Cerebellar nuclear complex (tissue), 1 donor: ENCODE measurements around the gene ARRDC1.

ENCODE experiments used
- DNase-seq, 2 experiments: peaks; one replicate each; lab custom pipeline; 2025; lab: John Stamatoyannopoulos, UW

Gene ARRDC1

DNA sequence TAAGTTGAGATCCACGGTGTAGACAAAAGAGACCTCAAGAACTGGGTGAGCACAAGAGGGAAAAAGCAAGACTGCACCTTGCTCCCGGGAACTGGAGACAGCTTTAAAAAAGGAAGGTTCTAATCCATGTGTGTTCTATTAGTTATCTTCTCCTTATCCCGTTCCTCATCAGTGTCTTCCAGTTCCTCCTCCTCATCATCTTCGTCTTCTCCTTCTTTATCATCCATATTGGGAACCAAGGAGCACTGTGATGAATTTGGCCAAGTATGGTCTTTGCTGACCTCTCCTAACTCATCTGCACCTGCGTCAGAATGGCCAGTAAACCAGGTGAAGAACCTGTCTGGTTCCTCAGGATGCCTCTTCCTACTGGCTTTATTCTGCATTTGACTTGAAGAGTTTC lies 35.4 kb downstream of the ARRDC1 start:
- DNase-seq, result no peak

DNA sequence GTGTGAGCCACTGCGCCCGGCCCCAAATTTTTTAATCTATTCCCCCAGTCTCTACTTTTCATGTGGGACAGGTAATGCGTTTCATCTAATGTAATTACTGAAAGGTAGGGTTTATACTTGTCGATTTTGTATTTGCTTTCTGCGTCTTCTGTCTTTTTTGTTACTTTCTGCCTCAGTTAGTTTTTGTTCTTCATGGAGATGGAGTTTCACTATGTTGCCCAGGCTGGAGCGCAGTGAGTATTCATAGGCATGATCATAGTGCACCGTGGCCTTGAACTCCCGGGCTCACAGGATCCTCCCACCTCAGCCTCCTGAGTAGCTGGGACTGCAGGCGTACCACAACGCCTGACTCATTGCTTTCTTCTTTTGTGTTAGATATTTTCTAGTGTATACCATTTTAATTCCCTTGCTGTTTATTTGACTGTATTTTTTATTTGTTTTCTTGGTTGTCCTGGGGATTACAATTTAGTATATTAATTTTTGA lies 36.7 kb downstream of the ARRDC1 start:
- DNase-seq, result no peak

GRCh38 chr9:137642892-137643291 lies 37.4 kb downstream of the ARRDC1 start:
- DNase-seq, result no peak

DNA sequence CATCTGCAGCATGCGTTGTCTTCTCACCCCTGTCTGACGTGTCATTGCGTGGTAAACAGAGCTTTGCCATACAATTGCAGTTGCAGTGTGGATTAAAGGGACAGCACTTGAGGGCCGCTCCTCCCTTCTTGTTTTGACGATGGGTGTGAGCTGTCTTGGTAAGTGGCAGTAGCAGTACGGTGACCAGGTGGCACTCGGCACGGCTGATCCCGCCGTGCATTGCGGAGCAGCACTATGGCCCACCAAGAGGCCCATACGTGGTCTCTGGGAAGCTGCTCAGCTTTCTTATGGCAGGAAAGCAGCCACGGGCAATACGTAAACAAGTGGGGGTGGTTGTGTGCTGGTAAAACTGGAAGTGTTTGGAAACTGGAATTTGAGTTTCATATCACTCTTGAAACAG lies 38.4 kb downstream of the ARRDC1 start:
- no peak for DNase-seq

GRCh38 chr9:137645211-137645610 lies 39.7 kb downstream of the ARRDC1 start:
- DNase-seq, result no peak

DNA sequence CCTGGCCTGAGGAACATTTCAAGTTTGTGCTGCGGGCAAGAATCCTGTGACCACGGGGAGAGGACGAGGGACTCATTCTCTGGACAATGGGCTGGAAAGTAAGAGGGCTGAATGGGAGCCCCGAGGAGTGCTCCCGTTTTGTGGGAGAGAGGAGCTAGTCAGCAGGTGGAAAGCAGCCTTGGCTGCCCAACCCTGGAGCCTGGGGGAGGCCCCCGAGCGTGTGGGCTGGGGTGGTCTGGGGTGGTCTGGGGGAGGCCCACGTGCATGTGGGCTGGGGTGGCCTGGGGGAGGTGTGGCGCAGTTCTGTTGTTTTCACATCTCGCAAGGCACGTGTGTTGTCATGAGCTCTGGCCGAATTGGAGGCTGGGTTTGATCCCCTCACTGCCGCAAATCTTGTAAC lies 40.9 kb downstream of the ARRDC1 start:
- DNase-seq, result no peak

DNA sequence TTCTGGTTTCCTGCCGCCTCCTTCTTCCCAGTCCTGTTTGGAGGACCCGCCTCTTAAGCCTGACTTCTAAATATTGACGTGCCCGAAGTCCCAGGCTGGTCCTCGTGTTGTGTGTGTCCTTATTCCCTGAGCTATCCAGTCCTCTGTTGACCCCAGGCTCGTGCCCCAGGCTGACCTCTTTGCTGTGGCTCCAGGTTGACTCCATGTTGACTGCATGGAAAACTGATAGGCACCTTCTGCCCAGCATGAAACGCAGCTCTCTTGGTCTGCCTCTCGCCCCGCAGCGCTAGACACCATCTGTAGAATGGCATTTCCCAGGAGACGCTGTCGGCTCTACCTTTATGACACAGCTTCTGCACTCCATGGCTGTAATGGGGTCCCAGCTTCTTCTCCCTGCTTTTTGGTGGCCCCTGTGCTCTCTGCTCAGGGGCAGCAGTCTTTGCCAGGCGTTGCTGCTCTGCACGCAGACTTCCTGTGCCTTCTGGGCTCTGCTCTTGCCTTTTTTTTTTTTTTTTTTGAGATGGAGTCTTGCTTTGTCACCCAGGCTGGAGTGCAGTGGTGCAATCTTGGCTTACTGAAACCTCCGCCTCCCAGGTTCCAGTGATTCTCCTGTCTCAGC lies 41.7 kb downstream of the ARRDC1 start:
- DNase-seq, result no peak

DNA sequence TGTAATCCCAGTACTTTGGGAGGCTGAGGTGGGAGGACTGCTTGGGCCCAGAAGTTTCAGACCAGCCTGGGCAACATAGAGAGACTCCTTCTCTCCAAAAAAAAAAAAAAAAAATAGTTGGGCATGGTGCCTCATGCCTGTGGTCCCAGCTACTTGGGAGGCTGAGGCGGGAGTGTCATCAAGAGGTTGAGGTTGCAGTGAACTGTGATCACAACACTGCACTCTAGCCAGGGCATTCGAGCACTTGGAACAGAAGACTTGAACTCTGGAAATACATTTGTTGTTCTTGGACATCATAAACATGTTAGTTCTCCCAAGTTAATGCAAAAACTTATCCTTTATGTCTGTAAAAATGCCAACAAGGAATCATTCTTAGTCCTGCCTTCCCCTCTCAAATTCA lies 42.9 kb downstream of the ARRDC1 start:
- no peak for DNase-seq

DNA sequence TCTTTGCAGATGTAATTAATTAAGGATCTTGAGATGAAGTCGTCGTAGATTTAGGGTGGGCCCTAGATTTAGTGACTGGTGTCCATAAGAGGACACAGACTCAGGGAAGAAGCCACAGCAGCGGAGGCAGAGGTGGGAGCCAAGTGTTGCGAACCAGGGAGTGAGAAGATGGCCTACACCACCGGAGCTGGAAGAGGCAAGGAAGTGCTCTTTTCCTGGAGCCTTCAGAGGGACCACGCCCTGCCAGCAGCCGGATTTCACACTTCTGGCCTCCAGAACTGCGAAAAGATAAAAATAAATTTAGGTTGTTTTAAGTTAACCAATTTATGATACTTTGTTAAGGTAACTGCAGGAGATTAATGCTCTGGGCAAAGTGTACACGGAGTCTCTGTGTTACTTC lies 44.1 kb downstream of the ARRDC1 start:
- no peak for DNase-seq

DNA sequence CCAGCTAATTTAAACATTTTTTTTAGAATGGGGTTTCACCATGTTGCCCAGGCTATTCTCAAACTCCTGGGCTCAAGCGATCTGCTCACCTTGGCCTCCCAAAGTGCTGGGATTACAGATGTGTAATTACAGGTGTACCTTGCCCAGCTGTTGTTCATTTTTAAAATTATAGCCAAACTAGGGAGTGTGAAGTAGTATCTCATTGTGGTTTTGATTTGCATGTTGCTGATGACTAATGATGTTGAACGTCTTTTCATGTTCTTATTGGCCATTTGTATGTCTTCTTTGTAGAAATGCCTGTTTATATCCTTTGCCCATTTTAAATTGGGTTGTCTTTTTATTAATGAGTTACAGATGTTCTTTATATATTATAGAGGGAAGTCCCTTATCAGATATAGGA lies 44.8 kb downstream of the ARRDC1 start:
- no peak for DNase-seq

GRCh38 chr9:137650779-137651178 lies 45.3 kb downstream of the ARRDC1 start:
- DNase-seq, result no peak

DNA sequence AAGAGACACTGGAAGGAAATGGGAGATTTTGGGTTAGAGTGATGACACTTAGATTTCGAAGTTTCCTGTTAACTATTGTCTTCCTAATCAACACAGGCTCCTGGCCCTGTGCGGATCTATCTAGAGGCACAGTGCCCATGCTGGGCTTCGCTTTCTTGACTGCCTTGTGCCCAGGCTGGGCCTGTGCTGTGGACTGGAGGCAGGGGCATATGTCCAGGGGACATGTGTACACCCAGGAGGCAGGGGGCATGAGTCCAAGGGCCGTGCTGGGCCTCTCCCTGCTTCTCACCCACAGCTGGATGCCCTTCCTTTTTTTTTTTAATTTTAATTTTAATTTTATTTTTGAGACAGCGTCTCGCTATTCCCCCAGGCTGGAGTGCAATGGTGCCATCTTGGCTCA lies 50.9 kb downstream of the ARRDC1 start:
- DNase-seq, result no peak

DNA sequence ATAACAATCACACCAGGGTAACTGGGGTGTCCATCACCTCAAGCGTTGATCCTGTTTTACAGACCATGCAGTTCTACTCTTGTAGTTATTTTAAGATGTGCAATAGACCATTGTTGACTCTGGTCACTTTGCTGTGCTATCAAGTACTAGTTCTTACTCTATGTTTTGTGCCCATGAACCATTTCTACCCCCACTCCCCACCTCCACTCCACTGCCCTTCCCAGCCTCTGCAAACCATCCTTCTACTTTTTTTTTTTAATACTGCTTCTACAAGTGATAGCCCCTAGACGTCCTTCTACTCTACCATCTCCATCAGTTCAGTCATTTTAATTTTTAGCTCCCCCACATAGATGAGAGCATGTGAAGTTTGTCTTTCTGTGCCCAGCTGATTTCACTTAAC lies 52.1 kb downstream of the ARRDC1 start:
- DNase-seq, result no peak

DNA sequence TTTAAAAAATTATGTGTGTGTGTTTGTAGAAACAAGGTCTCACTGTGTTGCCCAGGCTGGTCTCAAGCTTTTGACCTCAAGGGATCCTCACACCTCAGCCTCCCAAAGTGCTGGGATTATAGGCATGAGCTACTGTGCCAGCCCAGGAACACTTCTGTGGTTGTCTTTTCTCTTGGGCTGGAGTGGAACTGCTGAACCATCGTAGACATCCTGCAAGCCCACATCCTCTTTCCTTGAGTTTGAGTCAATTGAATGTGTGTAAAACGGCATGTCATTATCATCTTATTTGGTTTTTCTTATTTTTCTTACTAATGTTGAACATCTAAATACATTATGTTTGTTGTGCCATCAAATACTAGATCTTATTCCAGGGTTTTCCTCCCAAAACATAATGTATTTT lies 53.3 kb downstream of the ARRDC1 start:
- no peak for DNase-seq

GRCh38 chr9:137660144-137660543 lies 54.7 kb downstream of the ARRDC1 start:
- no peak for DNase-seq

GRCh38 chr9:137663584-137663983 lies 58.1 kb downstream of the ARRDC1 start:
- no peak for DNase-seq

DNA sequence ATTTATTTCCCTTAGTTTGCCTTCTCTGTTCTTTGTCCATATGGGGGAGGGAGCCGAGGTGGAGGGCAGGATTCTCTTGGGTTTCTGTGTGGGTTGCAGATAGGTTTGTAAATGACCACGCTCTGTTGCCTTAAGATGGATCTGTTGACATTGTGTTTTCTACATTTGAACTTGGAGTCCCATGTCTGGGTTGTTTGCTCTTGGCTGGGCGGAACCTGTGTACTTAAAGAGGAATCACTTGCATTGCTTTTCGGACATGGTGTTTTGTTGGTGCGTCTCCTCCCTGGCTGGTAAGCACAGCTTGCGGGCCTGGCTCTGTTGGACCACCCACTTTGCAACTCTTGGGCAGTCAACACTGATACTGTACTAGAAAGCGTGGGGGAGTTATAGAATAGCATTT lies 59.2 kb downstream of the ARRDC1 start:
- no peak for DNase-seq
